ENCODE measurements around the gene DDIT4.

DDIT4 gene

GRCh38 chr10:72234560-72235095 lies 39.1 kb upstream of the DDIT4 start:
- no peak for DNase-seq (ENCODE audit: low read depth)
- no peak for TF ChIP-seq CTCF (IDR thresholded peaks at IDR 0.05; ENCODE audit: insufficient read depth, low read depth, low read length, missing control alignments)

GRCh38 chr10:72235544-72236279 lies 38.0 kb upstream of the DDIT4 start:
- no peak overlapping the region for H3K4me3 ChIP-seq (ENCODE audit: low read length)
- no peak for DNase-seq (ENCODE audit: low read depth)
- TF ChIP-seq CTCF (IDR thresholded peaks at IDR 0.05; ENCODE audit: insufficient read depth, low read depth, low read length, missing control alignments): no peak

More at GRCh38 chr10:72234560-72235095, 39.1 kb upstream of the DDIT4 start:
- no peak overlapping the region for H3K4me3 ChIP-seq (ENCODE audit: low read length)

- H3K4me3 ChIP-seq (ENCODE audit: low read length): no peak overlapping the region
- DNase-seq (ENCODE audit: low read depth): no peak
- no peak for TF ChIP-seq CTCF (IDR thresholded peaks at IDR 0.05; ENCODE audit: insufficient read depth, low read depth, low read length, missing control alignments)
Measured at GRCh38 chr10:72238392-72239175, 35.1 kb upstream of the DDIT4 start.

GRCh38 chr10:72239409-72239808 lies 34.3 kb upstream of the DDIT4 start:
- TF ChIP-seq CTCF (IDR thresholded peaks at IDR 0.05; ENCODE audit: insufficient read depth, low read depth, low read length, missing control alignments): no peak
- DNase-seq (ENCODE audit: low read depth): no peak
- no peak overlapping the region for H3K4me3 ChIP-seq (ENCODE audit: low read length)

- H3K4me3 ChIP-seq (ENCODE audit: low read length): no peak overlapping the region
- no peak for TF ChIP-seq CTCF (IDR thresholded peaks at IDR 0.05; ENCODE audit: insufficient read depth, low read depth, low read length, missing control alignments)
- no peak for DNase-seq (ENCODE audit: low read depth)
Measured at GRCh38 chr10:72240371-72240770, 33.4 kb upstream of the DDIT4 start.

GRCh38 chr10:72241691-72242252 lies 32.0 kb upstream of the DDIT4 start:
- H3K4me3 ChIP-seq (ENCODE audit: low read length): no peak overlapping the region
- DNase-seq (ENCODE audit: low read depth): no peak
- TF ChIP-seq CTCF (IDR thresholded peaks at IDR 0.05; ENCODE audit: insufficient read depth, low read depth, low read length, missing control alignments): no peak
